Epithelial cell of proximal tubule (primary cell): ENCODE results near the gene CLINT1. TPM values are rescaled to one million over a fixed set of nuclear protein-coding genes. Genes with fewer than 3 reads are reported as not detected.
"Not testable (repeated sequence)": the region's sequence is repeated elsewhere in the genome, so short reads cannot be mapped to it uniquely, and the experiment has no call there.

Experiments used
- DNase-seq: peaks from one replicate; pipeline ENCODE4 v3.0.0-alpha.2; 2011; ENCODE audit warnings: low read depth
- H3K4me3 ChIP-seq: 2 replicates; pipeline ENCODE4 v1.5.1; 2011; ENCODE audit warnings: low read depth, mild to moderate bottlenecking, low read length
- total RNA-seq: library from RNA; depleted of rRNA; stranded (reverse); fragments of >200 nt; gene quantifications from 2 replicates; pipeline ENCODE4 v1.2.3, GENCODE V29; 2015
- TF ChIP-seq, protein P1 (sequence below): conservative IDR thresholded peaks from 2 replicates; pipeline ENCODE4 v1.5.1; 2012; ENCODE audit warnings: low read depth, mild to moderate bottlenecking, low read length

CLINT1 gene
- total RNA-seq, 1 donor from 2014 or later, result 39.2 TPM

GRCh38 chr5:157892974-157893373 lies 34.0 kb upstream of the CLINT1 start:
- DNase-seq, result no peak
- no peak overlapping the region for H3K4me3 ChIP-seq
- TF ChIP-seq, protein P1, sequence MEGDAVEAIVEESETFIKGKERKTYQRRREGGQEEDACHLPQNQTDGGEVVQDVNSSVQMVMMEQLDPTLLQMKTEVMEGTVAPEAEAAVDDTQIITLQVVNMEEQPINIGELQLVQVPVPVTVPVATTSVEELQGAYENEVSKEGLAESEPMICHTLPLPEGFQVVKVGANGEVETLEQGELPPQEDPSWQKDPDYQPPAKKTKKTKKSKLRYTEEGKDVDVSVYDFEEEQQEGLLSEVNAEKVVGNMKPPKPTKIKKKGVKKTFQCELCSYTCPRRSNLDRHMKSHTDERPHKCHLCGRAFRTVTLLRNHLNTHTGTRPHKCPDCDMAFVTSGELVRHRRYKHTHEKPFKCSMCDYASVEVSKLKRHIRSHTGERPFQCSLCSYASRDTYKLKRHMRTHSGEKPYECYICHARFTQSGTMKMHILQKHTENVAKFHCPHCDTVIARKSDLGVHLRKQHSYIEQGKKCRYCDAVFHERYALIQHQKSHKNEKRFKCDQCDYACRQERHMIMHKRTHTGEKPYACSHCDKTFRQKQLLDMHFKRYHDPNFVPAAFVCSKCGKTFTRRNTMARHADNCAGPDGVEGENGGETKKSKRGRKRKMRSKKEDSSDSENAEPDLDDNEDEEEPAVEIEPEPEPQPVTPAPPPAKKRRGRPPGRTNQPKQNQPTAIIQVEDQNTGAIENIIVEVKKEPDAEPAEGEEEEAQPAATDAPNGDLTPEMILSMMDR, result no peak

GRCh38 chr5:157890836-157891597 lies 32.1 kb upstream of the CLINT1 start:
- no peak overlapping the region for H3K4me3 ChIP-seq
- TF ChIP-seq, protein P1, result no peak
- no peak for DNase-seq

GRCh38 chr5:157888814-157889532 lies 30.0 kb upstream of the CLINT1 start:
- DNase-seq, result peak; percentile 30
- no peak overlapping the region for H3K4me3 ChIP-seq
- TF ChIP-seq, protein P1, result no peak

DNA sequence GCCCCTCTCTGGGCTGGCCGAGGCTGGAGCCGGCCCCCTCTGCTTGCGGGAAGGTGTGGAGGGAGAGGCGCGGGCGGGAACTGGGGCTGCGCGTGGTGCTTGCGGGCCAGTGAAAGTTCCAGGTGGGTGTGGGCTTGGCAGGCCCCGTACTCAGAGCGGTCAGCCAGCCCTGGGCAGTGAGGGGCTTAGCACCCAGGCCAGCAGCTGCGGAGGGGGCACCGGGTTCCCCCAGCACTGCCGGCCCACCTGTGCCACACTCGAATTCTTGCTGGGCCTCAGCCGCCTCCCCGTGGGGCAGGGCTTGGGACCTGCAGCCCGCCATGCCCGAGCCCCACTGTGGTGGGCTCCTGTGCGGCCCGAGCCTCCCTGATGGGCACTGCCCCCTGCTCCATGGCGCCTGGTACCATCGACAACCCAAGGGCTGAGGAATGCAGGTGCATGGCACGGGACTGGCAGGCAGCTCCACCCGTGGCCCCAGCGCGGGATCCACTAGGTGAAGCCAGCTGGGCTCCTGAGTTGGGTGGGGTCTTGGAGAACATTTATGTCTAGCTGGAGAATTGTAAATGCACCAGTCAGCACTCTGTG lies 27.9 kb upstream of the CLINT1 start:
- no peak overlapping the region for H3K4me3 ChIP-seq
- TF ChIP-seq, protein P1, result no peak
- DNase-seq, result no peak

DNA sequence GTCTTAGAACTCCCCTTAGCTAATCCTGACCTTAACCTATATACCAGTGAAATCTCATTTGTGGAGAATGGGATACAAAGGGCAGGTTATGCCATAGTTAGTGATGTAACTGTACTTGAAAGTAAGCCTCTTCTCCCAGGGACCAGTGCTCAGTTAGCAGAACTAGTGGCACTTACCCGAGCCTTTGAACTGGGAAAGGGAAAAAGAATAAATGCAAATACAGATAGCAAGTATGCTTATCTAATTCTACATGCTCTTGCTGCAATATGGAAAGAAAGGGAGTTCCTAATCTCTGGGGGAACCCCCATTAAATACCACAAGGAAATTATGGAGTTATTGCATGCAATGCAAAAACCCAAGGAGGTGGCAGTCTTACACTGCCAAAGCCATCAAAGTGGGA lies 26.1 kb upstream of the CLINT1 start:
- not testable (repeated sequence) for H3K4me3 ChIP-seq, DNase-seq

DNA sequence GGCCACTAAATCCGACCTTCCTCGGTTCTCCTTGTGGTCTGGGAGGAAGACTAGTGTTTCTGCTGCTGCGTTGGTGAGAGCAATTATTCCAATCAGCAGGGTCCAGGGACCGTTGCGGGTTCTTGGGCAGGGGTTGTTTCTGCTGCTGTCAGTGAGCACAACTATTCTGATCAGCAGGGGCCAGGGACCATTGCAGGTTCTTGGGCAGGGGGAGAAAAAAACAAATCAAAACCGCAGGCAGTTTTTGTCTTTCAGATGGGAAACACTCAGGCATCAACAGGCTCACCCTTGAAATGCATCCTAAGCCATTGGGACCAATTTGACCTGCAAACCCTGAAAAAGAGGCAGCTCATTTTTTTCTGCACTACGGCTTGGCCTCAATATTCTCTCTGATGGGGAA lies 22.6 kb upstream of the CLINT1 start:
- DNase-seq, H3K4me3 ChIP-seq: not testable (repeated sequence)

DNA sequence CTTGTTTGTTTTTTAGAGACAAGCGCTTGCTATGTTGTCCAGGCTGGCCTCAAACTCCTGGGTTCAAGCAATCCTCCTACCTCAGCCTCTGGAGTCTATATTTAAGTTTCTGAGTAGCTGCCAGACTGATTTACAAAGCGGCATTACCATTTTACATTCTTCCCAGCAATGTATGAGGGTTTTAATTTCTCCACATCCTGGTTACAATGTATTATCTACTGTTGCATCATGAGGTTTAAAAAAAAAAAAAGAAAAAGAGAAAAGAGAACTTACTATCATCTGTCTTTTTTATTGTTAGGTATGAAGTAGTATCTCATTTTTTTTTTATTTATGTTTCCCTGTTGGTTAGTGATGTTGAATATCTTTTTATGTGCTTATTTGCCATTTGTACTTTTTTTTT lies 18.9 kb upstream of the CLINT1 start:
- DNase-seq, result no peak
- TF ChIP-seq, protein P1, result no peak
- no peak overlapping the region for H3K4me3 ChIP-seq
